T-helper 2 cell treated with Interferon-gamma antibody and Interleukin-4, amounts not matched to agents 5 μg/mL and 100 μg/mL, for 36 hours (primary cell): ENCODE results near the gene ZSWIM4.
A peak's percentile ranks its signal among the peaks of the same experiment; 100 is the strongest.
"Not testable (repeated sequence)": the region's sequence is repeated elsewhere in the genome, so short reads cannot be mapped to it uniquely, and the experiment has no call there.

Source experiments
- DNase-seq: peaks from one replicate; pipeline ENCODE4 v3.0.0; 2021; ENCODE audit warnings: low spot score
- H3K27ac Mint-ChIP-seq: one replicate; pipeline ENCODE4 v1.8.0; 2021; ENCODE audit warnings: mild to moderate bottlenecking, mixed read lengths
- H3K27me3 Mint-ChIP-seq: one replicate; pipeline ENCODE4 v1.8.0; 2021; ENCODE audit warnings: low read depth, mixed read lengths
- H3K36me3 Mint-ChIP-seq: one replicate; pipeline ENCODE4 v1.8.0; 2021; ENCODE audit warnings: low read depth, mixed read lengths
- H3K4me1 Mint-ChIP-seq: one replicate; pipeline ENCODE4 v1.8.0; 2021; ENCODE audit warnings: low read depth, mixed read lengths
- H3K4me3 Mint-ChIP-seq: one replicate; pipeline ENCODE4 v1.8.0; 2022; ENCODE audit warnings: mild to moderate bottlenecking, moderate library complexity, mixed read lengths
- H3K9me3 Mint-ChIP-seq: one replicate; pipeline ENCODE4 v1.8.0; 2021; ENCODE audit warnings: mixed read lengths

Gene ZSWIM4

DNA sequence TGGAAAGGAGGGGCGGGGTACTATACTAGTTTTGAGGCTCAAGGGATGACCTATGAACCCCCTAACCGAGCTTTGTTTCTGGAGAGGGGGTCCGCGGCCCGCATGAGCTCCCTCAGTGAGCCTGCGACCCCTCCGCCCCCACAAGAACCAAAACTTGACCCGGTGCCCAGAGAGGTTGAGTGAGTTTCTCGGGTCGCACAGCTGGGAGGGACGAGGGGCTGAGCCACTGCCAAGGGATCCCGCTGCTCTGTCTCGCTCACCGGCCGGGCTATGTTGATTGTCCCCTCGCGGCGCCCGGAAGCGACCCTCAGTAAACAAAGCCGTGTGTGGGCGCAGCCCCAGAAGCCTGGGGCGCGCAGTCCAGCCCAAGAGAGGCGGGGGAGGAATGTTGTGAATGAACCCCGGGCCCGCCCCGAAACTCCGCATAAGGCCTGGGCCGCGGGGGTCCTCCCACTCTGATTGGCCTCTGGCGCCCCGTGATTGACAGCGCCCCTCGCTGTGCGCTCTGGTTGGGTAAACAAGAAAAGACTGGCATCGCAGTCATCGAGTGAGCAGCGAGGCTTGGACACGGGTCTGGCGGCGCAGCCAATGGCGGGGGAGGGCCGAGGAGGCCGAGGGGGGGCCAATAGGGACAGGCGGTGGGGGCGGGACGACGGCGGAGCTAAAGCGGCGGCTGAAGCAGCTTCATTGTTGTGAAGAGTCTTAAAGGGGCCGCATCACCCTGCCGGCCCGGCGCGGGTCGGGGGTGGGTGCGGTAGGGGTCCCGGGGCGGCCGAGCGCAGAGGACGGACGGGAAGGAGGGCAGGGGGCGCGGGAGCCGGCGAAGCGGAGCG, at the start of gene ZSWIM4:
TSS of gene ZSWIM4 (plus strand) at position 687 of the 833 bp plus-strand sequence. CDS start 206 bp downstream, outside the sequence.
- Mint-ChIP-seq H3K9me3 (no peaks in the 10 kb centered on the region), H3K27me3 (no peaks in the 10 kb centered on the region), H3K4me1 (peaks cover 21% of the 10 kb centered on the region), H3K27ac (peak within 1 kb of the TSS; percentile 94), H3K4me3 (peak within 1 kb of the TSS; percentile 99), H3K36me3 (no peaks in the 10 kb centered on the region)
- DNase-seq = peak; percentile 97

DNA sequence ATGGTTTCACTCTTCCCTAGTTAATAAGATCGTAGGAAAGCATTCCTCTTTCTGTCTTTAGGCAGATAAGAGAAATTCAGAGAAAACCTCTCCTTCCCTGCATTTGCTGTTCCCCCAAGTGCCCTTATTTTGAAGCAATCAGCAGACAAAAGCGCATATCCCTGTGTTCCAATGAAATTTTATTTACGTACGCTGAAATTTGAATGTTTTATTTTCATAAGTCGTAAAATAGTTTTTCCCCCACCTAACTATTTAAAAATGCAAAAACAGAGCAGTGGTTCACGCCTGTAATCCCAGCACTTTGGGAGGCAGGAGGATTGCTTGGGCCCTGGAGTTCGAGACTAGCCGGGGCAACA, 48.2 kb upstream of the ZSWIM4 start:
- Mint-ChIP-seq H3K27ac (peak overlapping the region; percentile 93), H3K4me3 (peak overlapping the region; percentile 94), H3K36me3 (peaks cover 8% of the 10 kb centered on the region), H3K27me3 (no peaks in the 10 kb centered on the region), H3K4me1 (peaks cover 22% of the 10 kb centered on the region), H3K9me3 (peaks cover 7% of the 10 kb centered on the region)
- DNase-seq = no peak

DNA sequence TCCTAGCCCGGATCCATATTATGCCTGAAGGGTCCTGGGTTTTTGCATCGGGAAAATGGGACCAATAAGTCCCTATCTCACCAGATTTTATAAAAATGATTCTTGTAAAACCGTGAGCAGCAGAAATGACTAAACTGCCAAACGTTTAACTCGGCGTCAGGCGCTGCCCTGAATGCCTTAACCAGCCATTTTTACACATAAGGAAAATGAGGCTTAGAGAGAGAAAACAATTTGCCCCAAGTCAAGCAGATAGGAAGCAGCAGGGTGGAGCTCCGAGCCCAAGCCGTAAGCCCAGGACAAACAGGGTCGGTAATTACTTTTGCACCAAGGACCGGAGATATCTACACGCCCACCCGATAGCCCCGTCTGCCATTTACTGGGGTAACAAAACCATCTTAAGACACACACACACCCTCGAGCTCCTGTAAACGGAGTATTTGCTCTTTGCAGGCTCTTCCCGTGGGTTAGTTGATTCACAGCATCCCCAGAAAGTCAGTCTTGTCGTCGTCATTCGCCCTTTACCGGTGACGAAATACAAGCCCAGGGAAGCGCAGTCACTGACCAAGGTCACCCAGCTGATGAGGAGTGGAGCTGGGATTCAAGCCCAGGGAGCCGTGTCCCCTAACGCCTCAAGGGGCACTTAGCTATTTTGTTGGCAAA, 46.9 kb upstream of the ZSWIM4 start:
- peaks cover 7% of the 10 kb centered on the region for H3K9me3 Mint-ChIP-seq
- H3K4me1 Mint-ChIP-seq = peaks cover 22% of the 10 kb centered on the region
- peak overlapping the region; percentile 93 for H3K27ac Mint-ChIP-seq
- H3K4me3 Mint-ChIP-seq = peak overlapping the region; percentile 94
- DNase-seq = peak; percentile 11
- H3K36me3 Mint-ChIP-seq = peaks cover 11% of the 10 kb centered on the region
- H3K27me3 Mint-ChIP-seq = no peaks in the 10 kb centered on the region

DNA sequence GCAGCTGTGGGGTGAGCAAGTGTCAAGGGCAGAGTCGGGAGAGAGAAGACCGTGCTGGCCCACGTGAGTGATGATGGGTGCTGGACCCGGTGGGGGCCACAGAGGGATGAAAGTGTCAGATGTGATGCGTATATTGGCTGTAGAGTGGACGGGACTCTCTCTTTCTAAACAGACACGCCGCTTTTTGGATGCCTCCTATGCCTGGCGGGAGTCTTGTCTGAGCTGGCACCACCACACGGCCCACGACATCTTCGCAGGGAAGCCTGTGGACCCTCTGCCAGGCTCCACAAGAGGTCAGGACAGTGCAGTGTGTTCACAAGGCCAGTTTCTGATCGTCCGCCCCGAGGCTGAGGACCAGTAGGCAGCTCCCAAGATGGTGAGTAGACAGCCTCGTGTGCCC, 43.8 kb upstream of the ZSWIM4 start:
- Mint-ChIP-seq H3K9me3 (peaks cover 7% of the 10 kb centered on the region), H3K36me3 (peaks cover 31% of the 10 kb centered on the region), H3K4me3 (no peak overlapping the region), H3K27ac (peak overlapping the region; percentile 7), H3K27me3 (no peaks in the 10 kb centered on the region), H3K4me1 (peaks cover 22% of the 10 kb centered on the region)
- no peak for DNase-seq

DNA sequence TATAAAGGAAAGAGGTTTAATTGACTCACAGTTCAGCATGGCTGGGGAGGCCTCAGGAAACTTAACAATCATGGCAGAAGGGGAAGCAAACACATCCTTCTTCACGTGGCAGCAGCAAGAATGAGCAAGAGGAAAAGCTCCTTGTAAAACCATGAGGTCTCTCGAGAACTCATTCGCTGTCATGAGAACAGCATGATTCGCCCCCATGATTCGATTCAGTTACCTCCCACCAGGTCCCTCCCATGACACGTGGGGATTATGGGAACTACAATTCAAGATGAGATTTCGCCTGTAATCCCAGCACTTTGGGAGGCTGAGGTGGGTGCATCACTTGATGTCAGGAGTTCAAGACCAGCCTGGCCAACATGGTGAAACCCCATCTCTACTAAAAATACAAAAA, 41.6 kb upstream of the ZSWIM4 start:
- Mint-ChIP-seq H3K36me3 (peaks cover 46% of the 10 kb centered on the region), H3K4me1 (peaks cover 14% of the 10 kb centered on the region)
- H3K9me3 Mint-ChIP-seq, H3K27me3 Mint-ChIP-seq, H3K4me3 Mint-ChIP-seq, DNase-seq, H3K27ac Mint-ChIP-seq: not testable (repeated sequence)

DNA sequence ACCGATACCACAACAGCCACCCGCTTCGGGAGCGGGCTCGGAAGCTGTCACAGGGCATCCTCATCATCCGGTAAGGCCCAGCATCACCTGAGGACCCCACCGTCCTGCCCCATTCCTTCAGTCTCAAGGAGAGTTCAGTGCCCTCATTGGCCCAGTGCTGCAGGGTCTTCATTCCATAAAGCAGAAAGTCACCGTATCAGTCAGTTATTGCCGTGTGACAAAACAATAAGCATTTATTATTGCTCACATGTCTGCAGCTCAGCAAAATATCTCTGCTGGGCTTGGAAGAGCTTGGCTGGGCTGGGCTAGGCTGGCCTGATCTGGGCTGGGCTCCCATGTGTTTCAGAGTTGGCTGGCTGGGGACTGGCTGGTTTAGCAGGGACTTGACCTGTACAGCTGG, 39.0 kb upstream of the ZSWIM4 start:
- H3K36me3 Mint-ChIP-seq = peaks cover 40% of the 10 kb centered on the region
- no peaks in the 10 kb centered on the region for H3K27me3 Mint-ChIP-seq
- H3K4me1 Mint-ChIP-seq = peaks cover 1% of the 10 kb centered on the region
- H3K9me3 Mint-ChIP-seq = no peaks in the 10 kb centered on the region
- no peak overlapping the region for H3K27ac Mint-ChIP-seq
- H3K4me3 Mint-ChIP-seq = no peak overlapping the region
- no peak for DNase-seq

DNA sequence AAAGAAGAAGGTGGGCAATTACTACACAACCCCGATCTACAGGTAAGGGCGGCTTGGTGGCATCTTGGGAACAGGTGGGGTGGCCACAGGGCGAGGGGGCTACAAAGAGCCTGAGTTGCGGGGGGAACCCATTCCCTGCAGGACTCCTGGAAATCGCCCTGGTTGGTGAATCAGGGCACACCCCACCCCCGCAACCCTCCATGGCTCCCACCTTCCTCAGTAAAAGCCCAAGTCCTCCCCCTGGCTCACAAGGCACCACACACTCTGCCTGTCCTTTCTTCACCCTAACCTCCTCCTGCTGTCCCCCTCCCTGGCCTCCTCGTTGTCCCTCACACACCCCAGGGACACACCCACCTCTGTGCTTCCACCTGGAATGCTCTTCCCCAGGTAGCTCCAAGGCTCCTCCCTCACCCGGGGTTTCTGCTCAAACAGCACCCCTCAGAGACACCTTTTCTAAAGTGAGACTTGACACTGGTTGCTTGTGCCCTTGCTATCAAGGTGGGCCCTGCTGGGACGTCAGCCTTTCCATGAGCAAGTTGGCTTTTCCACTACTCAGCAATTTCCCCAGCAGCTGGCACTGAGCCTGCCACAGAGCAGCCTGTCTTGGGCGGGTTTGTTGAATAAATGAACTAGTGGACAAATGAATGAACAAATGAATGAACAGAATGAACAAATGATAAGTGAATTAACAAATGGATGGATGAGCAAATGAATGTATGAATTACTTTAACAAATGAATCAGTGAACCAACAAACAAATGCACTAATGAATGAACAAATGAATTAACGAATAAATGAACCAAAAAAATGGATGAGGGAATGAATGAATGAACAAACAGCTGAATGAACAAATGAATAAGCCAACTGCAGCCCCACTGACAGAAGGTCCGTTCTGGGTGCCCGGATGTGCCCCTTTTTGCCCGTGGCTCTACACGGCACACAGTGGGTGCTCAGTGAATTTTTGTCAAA, 37.2 kb upstream of the ZSWIM4 start:
- H3K27me3 Mint-ChIP-seq = no peaks in the 10 kb centered on the region
- H3K4me1 Mint-ChIP-seq = no peaks in the 10 kb centered on the region
- H3K4me3 Mint-ChIP-seq = no peak overlapping the region
- peaks cover 44% of the 10 kb centered on the region for H3K36me3 Mint-ChIP-seq
- H3K27ac Mint-ChIP-seq = no peak overlapping the region
- no peak for DNase-seq
- no peaks in the 10 kb centered on the region for H3K9me3 Mint-ChIP-seq

DNA sequence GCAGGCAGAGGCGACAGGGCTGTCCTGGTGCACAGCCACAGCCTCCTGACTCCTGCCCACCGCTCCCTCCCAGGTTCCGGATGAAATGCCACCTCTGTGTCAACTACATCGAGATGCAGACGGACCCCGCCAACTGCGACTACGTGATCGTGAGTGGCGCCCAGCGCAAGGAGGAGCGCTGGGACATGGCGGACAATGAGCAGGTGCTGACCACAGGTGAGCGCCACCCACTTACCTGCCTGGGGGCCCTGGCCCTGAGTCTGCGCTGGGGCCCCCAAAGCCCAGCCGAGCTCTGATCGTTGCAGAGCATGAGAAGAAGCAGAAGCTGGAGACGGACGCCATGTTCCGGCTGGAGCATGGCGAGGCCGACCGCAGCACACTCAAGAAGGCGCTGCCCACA, 36.4 kb upstream of the ZSWIM4 start:
- no peak overlapping the region for H3K27ac Mint-ChIP-seq
- H3K9me3 Mint-ChIP-seq = no peaks in the 10 kb centered on the region
- H3K4me1 Mint-ChIP-seq = peaks cover 1% of the 10 kb centered on the region
- no peak for DNase-seq
- peaks cover 43% of the 10 kb centered on the region for H3K36me3 Mint-ChIP-seq
- H3K27me3 Mint-ChIP-seq = no peaks in the 10 kb centered on the region
- no peak overlapping the region for H3K4me3 Mint-ChIP-seq

DNA sequence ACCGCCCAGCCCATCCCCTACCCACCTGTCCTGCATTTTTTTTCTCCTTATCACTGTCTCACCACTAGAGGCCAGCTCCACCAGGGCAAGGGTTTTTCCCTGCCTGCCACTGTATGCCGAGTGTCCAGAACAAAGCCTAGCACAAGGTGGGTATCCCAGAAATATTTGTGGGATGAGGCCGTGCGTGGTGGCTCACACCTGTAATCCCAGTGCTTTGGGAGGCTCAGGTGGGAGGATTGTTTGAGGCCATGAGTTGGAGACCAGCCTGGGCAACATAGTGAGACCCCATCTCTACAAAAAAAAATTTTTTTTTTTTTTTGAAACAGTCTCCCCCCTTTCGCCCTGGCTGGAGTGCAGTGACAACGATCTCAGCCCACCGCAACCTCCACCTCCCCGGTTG, 33.8 kb upstream of the ZSWIM4 start:
- H3K27ac Mint-ChIP-seq = no peak overlapping the region
- H3K27me3 Mint-ChIP-seq = no peaks in the 10 kb centered on the region
- peaks cover 34% of the 10 kb centered on the region for H3K36me3 Mint-ChIP-seq
- no peaks in the 10 kb centered on the region for H3K9me3 Mint-ChIP-seq
- H3K4me3 Mint-ChIP-seq = no peak overlapping the region
- no peak for DNase-seq
- H3K4me1 Mint-ChIP-seq = peaks cover 16% of the 10 kb centered on the region

DNA sequence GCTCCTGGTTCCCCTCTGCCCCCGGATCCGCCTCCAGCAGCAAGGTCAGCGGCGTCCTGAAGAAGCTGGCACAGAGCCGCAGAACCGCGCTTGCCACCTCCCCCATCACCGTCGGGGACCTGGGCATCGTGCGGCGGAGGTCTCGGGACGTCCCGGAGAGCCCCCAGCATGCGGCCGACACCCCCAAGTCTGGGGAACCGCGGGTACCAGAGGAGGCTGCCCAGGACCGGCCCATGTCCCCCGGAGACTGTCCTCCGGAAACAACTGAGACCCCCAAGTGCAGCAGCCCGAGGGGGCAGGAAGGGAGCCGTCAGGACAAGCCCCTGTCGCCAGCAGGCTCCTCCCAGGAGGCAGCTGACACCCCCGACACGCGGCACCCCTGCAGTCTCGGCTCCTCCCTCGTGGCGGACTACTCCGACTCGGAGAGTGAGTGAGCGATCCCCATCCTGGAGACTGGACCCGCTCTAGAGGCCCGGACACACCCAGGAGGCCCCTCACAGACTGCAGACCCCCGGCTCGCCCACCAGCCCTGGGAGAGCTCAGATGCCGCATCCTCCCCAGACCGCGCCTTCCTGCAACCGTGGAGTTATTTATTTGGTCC, 32.5 kb upstream of the ZSWIM4 start:
- peaks cover 26% of the 10 kb centered on the region for H3K36me3 Mint-ChIP-seq
- no peaks in the 10 kb centered on the region for H3K27me3 Mint-ChIP-seq
- H3K27ac Mint-ChIP-seq = no peak overlapping the region
- H3K4me3 Mint-ChIP-seq = no peak overlapping the region
- no peak for DNase-seq
- H3K4me1 Mint-ChIP-seq = peaks cover 17% of the 10 kb centered on the region
- no peaks in the 10 kb centered on the region for H3K9me3 Mint-ChIP-seq

DNA sequence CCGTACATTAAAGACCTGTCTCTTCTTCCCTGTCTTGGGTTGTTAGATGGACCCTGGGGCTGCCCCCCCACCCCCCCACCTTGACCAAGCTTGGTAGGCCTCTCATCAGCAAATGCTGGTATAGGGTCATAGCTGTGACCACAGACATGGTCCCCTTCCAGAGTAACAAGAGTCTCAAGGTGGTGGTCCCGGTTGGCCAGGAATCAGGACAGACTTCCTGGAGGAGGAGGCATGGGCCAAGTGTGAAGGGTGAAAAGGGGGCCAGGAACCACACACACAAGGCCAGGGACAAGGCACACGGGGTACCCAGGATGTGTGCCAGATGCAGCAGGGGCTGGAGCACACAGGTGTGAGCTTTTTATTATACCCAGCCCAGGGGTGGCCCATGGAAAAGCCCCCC, 32.0 kb upstream of the ZSWIM4 start:
- Mint-ChIP-seq H3K27ac (peak overlapping the region; percentile 57), H3K36me3 (peaks cover 25% of the 10 kb centered on the region), H3K4me1 (peaks cover 17% of the 10 kb centered on the region), H3K27me3 (no peaks in the 10 kb centered on the region), H3K4me3 (peak overlapping the region; percentile 86), H3K9me3 (no peaks in the 10 kb centered on the region)
- no peak for DNase-seq

DNA sequence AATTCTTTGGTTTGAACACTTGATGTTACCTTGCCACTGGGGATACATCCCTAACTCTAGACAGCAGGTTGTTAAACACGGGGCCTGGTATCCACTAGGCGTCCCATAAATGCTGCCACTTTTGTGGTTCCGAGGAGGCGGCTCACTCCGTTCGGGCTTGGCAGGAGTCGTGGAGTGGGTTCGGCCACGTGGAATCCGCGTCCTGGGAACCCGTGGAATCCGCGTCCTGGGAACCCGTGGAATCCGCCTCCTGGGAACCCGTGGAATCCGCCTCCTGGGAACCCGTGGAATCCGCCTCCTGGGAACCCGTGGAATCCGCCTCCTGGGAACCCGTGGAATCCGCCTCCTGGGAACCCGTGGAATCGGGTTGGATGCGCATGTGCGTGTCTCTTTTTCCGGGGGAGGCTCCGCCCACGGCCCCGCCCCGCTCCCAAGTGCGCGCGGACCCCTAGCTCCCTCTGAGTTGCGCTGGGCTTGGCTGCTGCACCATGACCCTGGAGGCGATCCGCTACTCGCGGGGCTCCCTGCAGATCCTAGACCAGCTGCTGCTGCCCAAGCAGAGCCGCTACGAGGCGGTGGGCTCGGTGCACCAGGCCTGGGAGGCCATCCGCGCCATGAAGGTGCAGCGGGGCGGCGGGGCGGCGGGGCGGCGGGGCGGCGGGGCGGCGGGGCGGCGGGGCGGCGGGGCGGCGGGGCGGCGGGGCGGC, 31.0 kb upstream of the ZSWIM4 start, which contains the start of gene MRI1:
TSS of gene MRI1 (plus strand) at position 422 of the 707 bp plus-strand sequence. CDS start at position 489, 67 bp downstream.
- peaks cover 17% of the 10 kb centered on the region for H3K4me1 Mint-ChIP-seq
- peak within 1 kb of the TSS; percentile 91 for H3K4me3 Mint-ChIP-seq
- H3K27ac Mint-ChIP-seq = peak within 1 kb of the TSS; percentile 83
- H3K9me3 Mint-ChIP-seq = no peaks in the 10 kb centered on the region
- DNase-seq = peak; percentile 42
- H3K27me3 Mint-ChIP-seq = no peaks in the 10 kb centered on the region
- H3K36me3 Mint-ChIP-seq = peaks cover 20% of the 10 kb centered on the region
